ENCODE results near the gene NGEF.
"Not testable (repeated sequence)": the region's sequence is repeated elsewhere in the genome, so short reads cannot be mapped to it uniquely, and the experiment has no call there.

NGEF gene

GRCh38 chr2:233013027-233013461 is at the start of gene NGEF:
Gene NGEF (minus strand): TSS chr2:233013256. CDS start chr2:232974890, 38,366 bp downstream.
- DNase-seq (ENCODE audit: low spot score) = no peak

GRCh38 chr2:233062451-233062850 is 49.4 kb upstream of the NGEF start:
- DNase-seq (ENCODE audit: low spot score) = no peak

- DNase-seq (ENCODE audit: low spot score) = no peak
Measured at GRCh38 chr2:233061591-233062450, 48.8 kb upstream of the NGEF start.

- no peak for DNase-seq (ENCODE audit: low spot score)
Measured at GRCh38 chr2:233060980-233061590, 48.0 kb upstream of the NGEF start.

- no peak for DNase-seq (ENCODE audit: low spot score)
Measured at GRCh38 chr2:233060501-233060979, 47.5 kb upstream of the NGEF start.

- no peak for DNase-seq (ENCODE audit: low spot score)
Measured at GRCh38 chr2:233059797-233060500, 46.9 kb upstream of the NGEF start, which contains the start of gene INPP5D. Gene INPP5D (plus strand): TSS chr2:233060342. CDS start chr2:233060479, 137 bp downstream.

GRCh38 chr2:233059547-233059796 is 46.4 kb upstream of the NGEF start:
- no peak for DNase-seq (ENCODE audit: low spot score)

GRCh38 chr2:233058717-233059546 is 45.9 kb upstream of the NGEF start:
- no peak for DNase-seq (ENCODE audit: low spot score)

- no peak for DNase-seq (ENCODE audit: low spot score)
Measured at GRCh38 chr2:233056961-233057605, 44.0 kb upstream of the NGEF start.

- DNase-seq (ENCODE audit: low spot score) = no peak
Measured at GRCh38 chr2:233055362-233055761, 42.3 kb upstream of the NGEF start.

GRCh38 chr2:233053928-233054784 is 41.1 kb upstream of the NGEF start:
- peak; percentile 62 for DNase-seq (ENCODE audit: low spot score)

- not testable (repeated sequence) for DNase-seq (ENCODE audit: low spot score)
Measured at GRCh38 chr2:233052517-233052916, 39.5 kb upstream of the NGEF start.

GRCh38 chr2:233051241-233052149 is 38.4 kb upstream of the NGEF start:
- no peak for DNase-seq (ENCODE audit: low spot score)

- no peak for DNase-seq (ENCODE audit: low spot score)
Measured at GRCh38 chr2:233049194-233049761, 36.2 kb upstream of the NGEF start.

- no peak for DNase-seq (ENCODE audit: low spot score)
Measured at GRCh38 chr2:233048569-233049193, 35.6 kb upstream of the NGEF start.

GRCh38 chr2:233047667-233048066 is 34.6 kb upstream of the NGEF start:
- no peak for DNase-seq (ENCODE audit: low spot score)

- DNase-seq (ENCODE audit: low spot score) = no peak
Measured at GRCh38 chr2:233047206-233047605, 34.1 kb upstream of the NGEF start.

- no peak for DNase-seq (ENCODE audit: low spot score)
Measured at GRCh38 chr2:233044974-233045605, 32.0 kb upstream of the NGEF start.
